Stimulated activated effector memory CD8-positive, alpha-beta T cell treated with anti-CD3 and anti-CD28 coated beads, Interleukin-12 subunit alpha, Interleukin-12 subunit beta, amount 100 ng/mL, for 72 hours (primary cell): ENCODE measurements around the gene TAS2R46.
"Not testable (repeated sequence)": the region's sequence is repeated elsewhere in the genome, so short reads cannot be mapped to it uniquely, and the experiment has no call there.

Experiments
- ATAC-seq: fragments of 150-1000 bp; cut with Tn5 transposase; 2 replicates; pipeline ENCODE4 v1.10.0; 2021
- DNase-seq, 2 donors: peaks; one replicate each; pipeline ENCODE4 v3.0.0; 2021 to 2022; ENCODE audit warnings: low spot score in 2 of 2
- H3K27ac Mint-ChIP-seq: one replicate; pipeline ENCODE4 v1.8.0; 2022; ENCODE audit warnings: mild to moderate bottlenecking, mixed read lengths
- H3K36me3 Mint-ChIP-seq: one replicate; pipeline ENCODE4 v1.8.0; 2022; ENCODE audit warnings: mild to moderate bottlenecking, mixed read lengths
- H3K4me1 Mint-ChIP-seq: one replicate; pipeline ENCODE4 v1.8.0; 2022; ENCODE audit warnings: mixed read lengths
- H3K4me3 Mint-ChIP-seq: one replicate; pipeline ENCODE4 v1.8.0; 2022; ENCODE audit warnings: mild to moderate bottlenecking, mixed read lengths
- H3K9me3 Mint-ChIP-seq: one replicate; pipeline ENCODE4 v1.8.0; 2022; ENCODE audit warnings: mixed read lengths

Gene TAS2R46, protein sequence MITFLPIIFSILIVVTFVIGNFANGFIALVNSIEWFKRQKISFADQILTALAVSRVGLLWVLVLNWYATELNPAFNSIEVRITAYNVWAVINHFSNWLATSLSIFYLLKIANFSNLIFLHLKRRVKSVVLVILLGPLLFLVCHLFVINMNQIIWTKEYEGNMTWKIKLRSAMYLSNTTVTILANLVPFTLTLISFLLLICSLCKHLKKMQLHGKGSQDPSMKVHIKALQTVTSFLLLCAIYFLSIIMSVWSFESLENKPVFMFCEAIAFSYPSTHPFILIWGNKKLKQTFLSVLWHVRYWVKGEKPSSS

DNA sequence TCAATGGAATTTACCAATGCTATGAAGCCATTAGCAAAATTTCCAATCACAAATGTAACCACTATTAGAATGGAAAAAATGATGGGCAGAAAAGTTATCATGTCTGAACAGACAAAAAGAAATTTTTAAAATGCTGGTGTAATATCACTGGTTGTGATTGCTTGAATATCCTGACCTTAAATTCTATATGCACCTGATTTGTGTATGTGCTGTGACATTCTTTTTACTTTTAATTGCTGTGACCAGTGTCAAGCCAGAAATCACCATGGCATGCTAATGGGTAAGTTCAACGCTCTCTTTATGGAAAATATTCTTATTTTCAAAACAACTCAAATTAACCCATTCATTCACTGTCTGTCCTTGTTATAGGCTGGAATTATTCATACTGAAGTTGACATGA, at the start of gene TAS2R46:
Gene TAS2R46, minus strand, starts transcription at position 101 of the 400 bp plus-strand sequence. Its CDS starts 0 bp downstream, at position 101.
- DNase-seq, H3K36me3 Mint-ChIP-seq, H3K4me3 Mint-ChIP-seq, H3K4me1 Mint-ChIP-seq, H3K9me3 Mint-ChIP-seq, ATAC-seq, H3K27ac Mint-ChIP-seq: not testable (repeated sequence)

DNA sequence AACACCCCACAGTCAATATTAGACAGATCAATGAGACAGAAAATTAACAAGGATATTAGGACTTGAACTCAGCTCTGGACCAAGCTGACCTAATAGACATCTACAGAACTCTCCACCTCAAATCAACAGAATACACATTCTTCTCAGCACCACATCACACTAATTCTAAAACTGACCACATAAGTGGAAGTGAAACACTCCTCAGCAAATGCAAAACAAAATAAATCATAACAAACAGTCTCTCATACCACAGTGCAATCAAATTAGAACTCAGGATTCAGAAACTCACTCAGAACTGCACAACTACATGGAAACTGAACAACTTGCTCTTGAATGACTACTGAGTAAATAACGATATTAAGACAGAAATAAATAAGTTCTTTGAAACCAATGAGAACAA, 49.1 kb upstream of the TAS2R46 start:
- Mint-ChIP-seq H3K36me3 (peaks cover 15% of the 10 kb centered on the region), H3K4me1 (peaks cover 71% of the 10 kb centered on the region), H3K27ac (peak overlapping the region; percentile 84), H3K9me3 (peaks cover 25% of the 10 kb centered on the region)
- DNase-seq, ATAC-seq, H3K4me3 Mint-ChIP-seq: not testable (repeated sequence)

DNA sequence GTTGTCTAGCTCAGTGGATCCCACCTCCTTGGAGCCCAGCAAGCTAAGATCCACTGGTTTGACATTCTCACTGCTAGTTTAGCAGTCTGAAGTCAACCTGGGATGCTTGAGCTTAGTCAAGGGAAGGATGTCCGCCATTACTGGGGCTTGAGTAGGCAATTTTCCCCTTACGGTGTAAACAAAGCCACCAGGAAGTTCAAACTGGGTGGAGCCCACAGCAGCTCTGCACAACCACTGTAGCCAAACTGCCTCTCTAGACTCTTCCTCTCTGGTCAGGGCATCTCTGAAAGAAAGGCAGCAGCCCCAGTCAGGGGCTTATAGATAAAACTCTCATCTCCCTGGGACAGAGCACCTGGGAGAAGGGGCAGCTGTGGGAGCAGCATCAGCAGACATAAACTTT, 46.8 kb upstream of the TAS2R46 start:
- peaks cover 22% of the 10 kb centered on the region for H3K9me3 Mint-ChIP-seq
- peak overlapping the region; percentile 81 for H3K27ac Mint-ChIP-seq
- H3K4me3 Mint-ChIP-seq = no peak overlapping the region
- peaks cover 56% of the 10 kb centered on the region for H3K4me1 Mint-ChIP-seq
- peaks cover 15% of the 10 kb centered on the region for H3K36me3 Mint-ChIP-seq
- DNase-seq (no peak), ATAC-seq (no peak)

DNA sequence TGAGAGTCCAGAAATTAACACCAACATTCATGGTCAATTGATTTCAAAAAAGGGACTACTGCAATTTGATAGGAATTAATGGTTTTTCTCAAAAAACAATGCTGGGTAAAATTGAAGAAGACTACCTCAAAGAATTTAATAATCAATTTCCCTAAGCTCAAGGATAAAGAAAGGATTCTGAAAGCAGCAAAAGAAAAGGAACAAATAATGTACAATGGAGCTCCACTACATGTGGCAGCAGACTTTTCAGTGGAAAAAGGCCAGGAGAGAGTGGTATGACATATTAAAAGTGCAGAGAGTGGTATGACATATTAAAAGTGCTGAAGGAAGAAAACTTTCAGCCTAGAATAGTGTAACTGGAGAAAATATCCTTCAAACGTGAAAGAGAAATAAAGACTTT, 45.6 kb upstream of the TAS2R46 start:
- DNase-seq = no peak
- H3K9me3 Mint-ChIP-seq = peaks cover 19% of the 10 kb centered on the region

DNA sequence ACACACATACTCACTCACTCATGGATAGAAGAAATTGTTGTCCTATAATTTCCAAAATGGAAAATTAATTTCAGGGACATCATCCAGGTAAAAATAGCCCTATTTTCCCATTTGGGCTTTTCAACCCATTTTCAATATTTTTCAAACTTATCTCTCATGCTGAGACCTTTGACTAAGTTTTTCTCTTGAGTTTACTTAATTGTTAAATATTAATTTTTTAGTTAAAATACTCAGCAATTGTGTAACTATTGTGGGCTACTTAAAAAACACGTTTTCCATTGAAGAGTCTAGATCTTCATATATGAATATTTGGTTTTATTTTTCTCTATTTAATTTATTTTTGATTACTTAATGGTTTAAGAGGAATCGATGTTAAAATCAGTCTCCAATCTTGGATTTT, 44.2 kb upstream of the TAS2R46 start:
- peaks cover 7% of the 10 kb centered on the region for H3K9me3 Mint-ChIP-seq
- H3K27ac Mint-ChIP-seq = no peak overlapping the region
- DNase-seq = no peak
- no peak overlapping the region for H3K4me3 Mint-ChIP-seq
- H3K36me3 Mint-ChIP-seq = peaks cover 12% of the 10 kb centered on the region
- peaks cover 38% of the 10 kb centered on the region for H3K4me1 Mint-ChIP-seq
- ATAC-seq = no peak

More for the DNA sequence above, 45.6 kb upstream of the TAS2R46 start:
- no peak overlapping the region for H3K27ac Mint-ChIP-seq
- peaks cover 15% of the 10 kb centered on the region for H3K36me3 Mint-ChIP-seq
- ATAC-seq = no peak
- peaks cover 51% of the 10 kb centered on the region for H3K4me1 Mint-ChIP-seq
- no peak overlapping the region for H3K4me3 Mint-ChIP-seq

DNA sequence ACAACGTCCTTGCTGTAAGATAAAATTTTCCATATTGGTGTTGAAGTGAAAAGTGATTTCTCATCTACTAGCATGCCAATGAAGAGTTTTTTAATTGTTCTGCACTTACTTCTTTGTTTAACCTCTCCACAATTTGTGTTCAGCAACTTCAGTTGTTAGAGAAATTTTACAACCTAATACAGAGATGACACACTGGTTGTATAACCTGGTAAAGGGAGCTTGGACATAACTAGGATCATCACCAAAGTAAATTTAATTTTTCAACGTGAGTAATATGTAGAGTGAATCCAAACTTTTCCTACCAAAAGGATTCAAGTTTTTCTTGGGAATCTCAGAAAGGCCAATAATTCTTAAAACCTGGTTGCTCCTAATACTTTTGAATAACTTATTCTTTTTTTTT, 43.5 kb upstream of the TAS2R46 start:
- peaks cover 30% of the 10 kb centered on the region for H3K4me1 Mint-ChIP-seq
- H3K9me3 Mint-ChIP-seq = peaks cover 2% of the 10 kb centered on the region
- DNase-seq (no peak), ATAC-seq (no peak)
- no peak overlapping the region for H3K4me3 Mint-ChIP-seq
- no peak overlapping the region for H3K27ac Mint-ChIP-seq
- H3K36me3 Mint-ChIP-seq = peaks cover 8% of the 10 kb centered on the region

DNA sequence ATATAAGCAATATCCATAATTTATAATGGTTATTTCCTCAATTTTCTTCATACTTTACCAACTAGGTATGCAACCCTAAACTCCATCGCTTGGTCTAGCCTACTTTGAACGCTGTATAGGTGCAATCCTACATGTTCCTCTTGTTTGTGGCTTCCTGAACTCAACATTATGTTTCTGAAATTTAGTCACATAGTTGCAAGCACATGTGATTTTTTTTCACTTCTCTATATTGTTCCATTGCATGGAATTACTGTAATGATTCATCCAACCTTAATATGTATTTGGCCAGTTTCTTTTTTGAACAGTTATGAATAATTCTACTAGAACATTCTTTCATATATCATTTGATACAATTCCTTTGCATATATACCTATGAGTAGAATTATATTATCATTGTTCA, 32.8 kb upstream of the TAS2R46 start:
- H3K4me1 Mint-ChIP-seq, H3K9me3 Mint-ChIP-seq, H3K27ac Mint-ChIP-seq, H3K36me3 Mint-ChIP-seq, DNase-seq, H3K4me3 Mint-ChIP-seq: not testable (repeated sequence)
- peak; percentile 84 for ATAC-seq

DNA sequence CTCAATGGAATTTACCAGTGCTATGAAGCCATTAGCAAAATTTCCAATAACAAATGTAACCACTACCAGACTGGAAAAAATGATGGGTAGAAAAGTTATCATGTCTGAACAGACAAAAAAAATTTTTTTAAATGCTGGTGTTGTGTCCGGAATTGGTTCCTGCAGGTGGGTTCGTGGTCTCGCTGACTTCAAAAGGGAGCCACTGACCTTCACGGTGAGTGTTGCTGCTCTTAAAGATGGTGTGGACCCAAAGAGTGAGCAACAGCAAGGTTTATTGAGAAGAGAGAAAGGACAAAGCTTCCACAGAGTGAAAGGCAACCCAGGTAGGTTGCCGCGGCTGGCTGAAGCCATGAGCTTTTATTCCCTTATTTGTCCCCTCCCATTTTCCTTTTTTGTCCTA, 30.0 kb upstream of the TAS2R46 start, which contains the start of gene TAS2R43:
Gene TAS2R43, minus strand, starts transcription at position 186 of the 400 bp plus-strand sequence. Its CDS starts 84 bp downstream, at position 102.
- no peaks in the 10 kb centered on the region for H3K36me3 Mint-ChIP-seq
- no peak within 1 kb of the TSS for H3K27ac Mint-ChIP-seq
- H3K4me1 Mint-ChIP-seq = no peaks in the 10 kb centered on the region
- no peak for DNase-seq
- ATAC-seq = no peak
- no peaks in the 10 kb centered on the region for H3K9me3 Mint-ChIP-seq
- H3K4me3 Mint-ChIP-seq = no peak within 1 kb of the TSS

DNA sequence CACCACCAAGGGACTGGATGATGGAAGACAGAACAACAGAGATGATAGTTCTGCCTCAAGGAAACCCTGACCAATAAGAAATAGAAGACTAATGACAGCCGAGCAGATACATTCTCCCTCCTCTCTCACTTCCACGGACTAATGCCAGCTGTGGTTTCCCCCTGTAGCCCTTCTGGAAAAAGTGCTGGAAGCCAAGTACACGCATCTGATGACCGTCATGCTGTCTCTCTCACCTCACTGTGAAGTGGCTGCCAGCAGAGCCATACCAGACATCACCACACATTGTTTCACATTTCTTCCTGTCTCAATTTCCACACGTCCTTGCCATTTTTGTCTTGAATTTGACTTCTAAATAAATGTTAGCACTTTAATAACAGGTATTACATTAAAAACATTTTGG, 27.2 kb upstream of the TAS2R46 start:
- ATAC-seq = no peak
- no peaks in the 10 kb centered on the region for H3K4me1 Mint-ChIP-seq
- no peaks in the 10 kb centered on the region for H3K36me3 Mint-ChIP-seq

DNA sequence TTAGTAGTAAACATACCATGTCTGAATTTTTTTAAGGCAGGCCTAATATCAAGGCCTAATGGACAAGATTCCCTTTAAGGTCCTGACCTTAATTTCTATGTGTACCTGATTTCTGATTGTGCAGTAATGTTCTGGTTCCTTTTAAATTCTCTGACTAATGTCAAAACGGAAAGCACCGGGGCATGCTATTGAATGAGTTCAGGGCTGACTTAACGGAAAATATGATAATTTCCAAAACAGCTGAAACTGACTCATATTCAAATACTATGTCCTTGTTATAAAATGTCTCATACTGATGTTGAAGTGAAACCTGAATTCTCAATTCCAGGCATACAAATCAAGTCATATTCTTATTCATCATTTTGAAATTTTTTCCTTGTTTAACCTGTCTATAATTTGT, 23.3 kb upstream of the TAS2R46 start:
- ATAC-seq = peak; percentile 98
- DNase-seq = no peak
- peaks cover 10% of the 10 kb centered on the region for H3K9me3 Mint-ChIP-seq
- no peaks in the 10 kb centered on the region for H3K36me3 Mint-ChIP-seq
- no peak overlapping the region for H3K4me3 Mint-ChIP-seq
- peak overlapping the region; percentile 60 for H3K27ac Mint-ChIP-seq
- H3K4me1 Mint-ChIP-seq = no peaks in the 10 kb centered on the region

More for the DNA sequence above, 27.2 kb upstream of the TAS2R46 start:
- DNase-seq = no peak
- Mint-ChIP-seq H3K9me3 (no peaks in the 10 kb centered on the region), H3K4me3 (no peak overlapping the region), H3K27ac (no peak overlapping the region)

DNA sequence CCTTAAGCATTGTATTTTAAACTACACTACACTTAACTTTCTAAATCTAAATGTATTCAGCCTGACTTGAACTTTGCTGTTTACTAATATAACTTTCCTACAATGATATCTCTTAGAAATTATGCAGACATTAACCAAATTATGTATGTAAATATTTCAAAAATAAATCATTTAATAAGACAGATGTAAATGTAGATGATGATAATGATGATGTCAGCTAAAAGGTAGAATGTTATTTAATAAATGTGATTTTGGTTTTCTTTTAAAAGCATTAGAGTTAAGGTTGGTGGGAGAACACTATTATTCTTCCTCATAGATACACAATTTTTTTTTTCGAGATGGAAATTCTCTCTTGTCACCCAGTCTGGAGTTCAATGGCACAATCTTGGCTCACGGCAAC, 19.9 kb upstream of the TAS2R46 start:
- Mint-ChIP-seq H3K36me3 (no peaks in the 10 kb centered on the region), H3K27ac (no peak overlapping the region), H3K9me3 (peaks cover 11% of the 10 kb centered on the region), H3K4me1 (peaks cover 14% of the 10 kb centered on the region), H3K4me3 (no peak overlapping the region)
- no peak for DNase-seq
- ATAC-seq = no peak

DNA sequence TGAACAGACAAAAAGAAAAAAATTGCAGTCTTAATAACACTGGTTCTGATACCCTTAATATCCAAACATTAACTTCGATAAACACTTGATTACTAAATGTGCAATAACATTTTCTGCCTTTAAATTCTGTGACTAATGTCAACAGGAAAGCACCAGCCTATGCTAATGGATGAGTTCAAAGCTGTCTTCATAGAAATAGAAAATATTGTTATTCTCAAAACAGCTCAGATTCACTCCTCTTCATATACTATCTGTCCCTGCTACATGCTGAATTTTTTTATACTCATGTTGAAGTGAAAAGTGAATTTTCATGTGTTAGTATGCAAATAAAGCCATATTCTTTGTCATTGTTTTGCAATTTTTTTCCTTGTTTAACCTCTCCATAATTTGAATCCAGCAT, 16.2 kb upstream of the TAS2R46 start:
- DNase-seq (no peak), ATAC-seq (no peak)
- no peak overlapping the region for H3K27ac Mint-ChIP-seq
- H3K9me3 Mint-ChIP-seq = peaks cover 8% of the 10 kb centered on the region
- H3K4me3 Mint-ChIP-seq = no peak overlapping the region
- peaks cover 14% of the 10 kb centered on the region for H3K4me1 Mint-ChIP-seq
- no peaks in the 10 kb centered on the region for H3K36me3 Mint-ChIP-seq

DNA sequence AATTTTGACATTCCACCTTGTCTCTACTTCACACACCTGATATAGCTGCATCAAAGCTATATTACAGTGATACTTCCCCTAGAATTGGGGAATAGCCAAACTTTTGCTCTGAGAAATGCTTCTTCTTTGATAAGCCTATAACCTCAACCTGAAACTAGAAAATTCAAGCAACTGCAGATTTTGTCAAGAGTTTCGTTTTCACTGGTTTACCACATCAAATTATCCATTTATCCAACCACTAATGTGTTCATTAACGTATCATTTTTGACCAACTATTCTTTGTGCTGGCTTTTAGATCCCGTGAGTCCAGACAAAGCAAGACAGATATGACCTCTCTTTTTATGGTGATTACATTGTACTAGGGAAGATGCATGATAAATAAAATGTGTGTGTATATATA, 13.5 kb upstream of the TAS2R46 start:
- Mint-ChIP-seq H3K4me3 (no peak overlapping the region), H3K36me3 (no peaks in the 10 kb centered on the region), H3K9me3 (peaks cover 3% of the 10 kb centered on the region), H3K4me1 (peaks cover 15% of the 10 kb centered on the region), H3K27ac (no peak overlapping the region)
- ATAC-seq = no peak
- DNase-seq = no peak

DNA sequence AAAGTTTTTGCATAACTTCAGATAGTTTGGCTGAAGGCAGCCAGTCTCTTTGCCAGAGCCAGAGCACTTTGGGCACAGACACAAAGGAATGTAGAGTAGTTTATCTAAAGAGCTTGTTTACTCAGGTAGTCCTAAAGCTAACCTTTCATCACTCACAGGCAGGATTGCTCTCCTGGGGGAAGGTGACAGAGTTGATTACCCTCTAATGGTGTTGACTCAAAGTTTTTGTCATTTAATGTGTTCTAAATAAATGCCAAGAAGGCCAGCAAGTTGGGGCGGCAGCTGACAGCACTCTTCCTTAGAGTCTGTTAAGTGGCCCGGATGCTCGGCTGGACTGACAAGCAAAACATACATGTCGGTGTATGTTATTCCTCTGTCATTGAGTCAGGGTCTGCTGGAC, 9.3 kb upstream of the TAS2R46 start:
- ATAC-seq = no peak
- Mint-ChIP-seq H3K4me1 (peaks cover 10% of the 10 kb centered on the region), H3K4me3 (no peak overlapping the region), H3K27ac (no peak overlapping the region), H3K36me3 (peaks cover 6% of the 10 kb centered on the region), H3K9me3 (no peaks in the 10 kb centered on the region)
- DNase-seq = no peak

DNA sequence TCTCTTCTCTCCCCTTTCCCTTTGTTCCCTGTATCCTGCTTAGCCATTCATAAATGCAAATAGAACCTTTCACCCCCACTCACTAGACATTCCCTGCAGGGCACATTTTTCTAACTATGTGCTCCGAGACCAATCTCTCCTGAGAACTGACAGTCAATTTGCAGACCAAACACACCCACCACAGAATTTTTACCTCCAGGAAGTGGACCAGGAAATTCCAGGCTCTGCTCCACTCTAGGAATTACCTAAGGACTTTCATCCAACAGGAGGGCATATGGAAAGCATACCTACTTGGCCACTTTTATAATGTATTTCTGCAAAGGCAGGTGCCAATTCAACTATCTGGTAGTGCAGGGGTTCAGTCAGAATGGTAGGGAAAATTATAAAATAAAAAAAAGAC, 8.9 kb upstream of the TAS2R46 start:
- peaks cover 6% of the 10 kb centered on the region for H3K36me3 Mint-ChIP-seq
- peaks cover 10% of the 10 kb centered on the region for H3K4me1 Mint-ChIP-seq
- H3K9me3 Mint-ChIP-seq = no peaks in the 10 kb centered on the region
- DNase-seq = no peak
- no peak overlapping the region for H3K27ac Mint-ChIP-seq
- no peak overlapping the region for H3K4me3 Mint-ChIP-seq
- no peak for ATAC-seq

DNA sequence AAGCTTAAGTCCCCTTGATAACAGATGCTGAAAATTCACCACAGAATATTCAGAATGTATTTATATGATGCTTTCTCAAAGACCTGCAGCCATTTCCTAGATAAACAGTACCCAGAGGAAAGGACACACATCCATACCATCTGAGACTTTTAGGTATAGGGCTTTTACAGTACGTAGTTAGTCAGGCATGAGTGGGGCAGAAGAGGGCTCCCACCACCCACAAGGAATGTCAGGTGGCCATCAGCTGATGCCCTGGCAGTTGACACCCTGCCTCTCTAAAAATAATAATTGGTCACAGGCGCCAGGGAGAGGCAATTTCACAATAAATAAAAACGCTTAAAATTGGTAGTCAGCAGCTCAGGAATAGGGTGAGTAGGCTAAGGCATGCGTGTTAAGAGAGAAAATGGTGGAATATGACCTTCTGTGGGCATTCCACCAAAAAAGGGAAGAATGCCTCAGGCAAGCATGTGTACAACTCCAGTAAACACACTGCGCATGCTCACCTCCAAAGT, 7.8 kb upstream of the TAS2R46 start:
- Mint-ChIP-seq H3K9me3 (no peaks in the 10 kb centered on the region), H3K36me3 (peaks cover 6% of the 10 kb centered on the region), H3K27ac (no peak overlapping the region), H3K4me3 (no peak overlapping the region), H3K4me1 (peaks cover 10% of the 10 kb centered on the region)
- DNase-seq = no peak
- no peak for ATAC-seq
